LNCAP (cell line): ENCODE data around the gene TLE4.

Source experiments
- TF ChIP-seq, protein P1 (sequence below): fragments of 450-650 bp; IDR thresholded peaks from 2 replicates; pipeline ENCODE4 v1.5.1; 2017; ENCODE audit warnings: mild to moderate bottlenecking

Gene TLE4

DNA sequence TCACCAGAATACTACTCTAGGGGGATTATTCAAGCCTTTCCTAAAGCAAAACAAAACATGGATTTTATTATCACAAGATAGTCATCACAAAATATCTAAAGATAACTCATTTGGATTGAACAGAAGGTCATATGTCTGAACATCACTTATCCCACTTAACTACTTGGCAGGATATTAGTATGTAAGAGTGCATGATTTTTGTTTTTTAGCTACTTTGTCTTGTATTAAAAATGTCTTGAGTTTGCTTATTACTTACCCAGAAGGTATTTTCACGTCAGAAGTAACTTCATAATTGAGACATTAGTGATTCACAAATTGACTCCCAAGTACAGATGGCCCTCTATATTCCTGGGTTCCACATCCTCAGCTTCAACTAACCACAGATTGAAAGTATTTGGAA lies 113.8 kb downstream of the TLE4 start:
- TF ChIP-seq, protein P1, sequence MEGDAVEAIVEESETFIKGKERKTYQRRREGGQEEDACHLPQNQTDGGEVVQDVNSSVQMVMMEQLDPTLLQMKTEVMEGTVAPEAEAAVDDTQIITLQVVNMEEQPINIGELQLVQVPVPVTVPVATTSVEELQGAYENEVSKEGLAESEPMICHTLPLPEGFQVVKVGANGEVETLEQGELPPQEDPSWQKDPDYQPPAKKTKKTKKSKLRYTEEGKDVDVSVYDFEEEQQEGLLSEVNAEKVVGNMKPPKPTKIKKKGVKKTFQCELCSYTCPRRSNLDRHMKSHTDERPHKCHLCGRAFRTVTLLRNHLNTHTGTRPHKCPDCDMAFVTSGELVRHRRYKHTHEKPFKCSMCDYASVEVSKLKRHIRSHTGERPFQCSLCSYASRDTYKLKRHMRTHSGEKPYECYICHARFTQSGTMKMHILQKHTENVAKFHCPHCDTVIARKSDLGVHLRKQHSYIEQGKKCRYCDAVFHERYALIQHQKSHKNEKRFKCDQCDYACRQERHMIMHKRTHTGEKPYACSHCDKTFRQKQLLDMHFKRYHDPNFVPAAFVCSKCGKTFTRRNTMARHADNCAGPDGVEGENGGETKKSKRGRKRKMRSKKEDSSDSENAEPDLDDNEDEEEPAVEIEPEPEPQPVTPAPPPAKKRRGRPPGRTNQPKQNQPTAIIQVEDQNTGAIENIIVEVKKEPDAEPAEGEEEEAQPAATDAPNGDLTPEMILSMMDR, result no peak

DNA sequence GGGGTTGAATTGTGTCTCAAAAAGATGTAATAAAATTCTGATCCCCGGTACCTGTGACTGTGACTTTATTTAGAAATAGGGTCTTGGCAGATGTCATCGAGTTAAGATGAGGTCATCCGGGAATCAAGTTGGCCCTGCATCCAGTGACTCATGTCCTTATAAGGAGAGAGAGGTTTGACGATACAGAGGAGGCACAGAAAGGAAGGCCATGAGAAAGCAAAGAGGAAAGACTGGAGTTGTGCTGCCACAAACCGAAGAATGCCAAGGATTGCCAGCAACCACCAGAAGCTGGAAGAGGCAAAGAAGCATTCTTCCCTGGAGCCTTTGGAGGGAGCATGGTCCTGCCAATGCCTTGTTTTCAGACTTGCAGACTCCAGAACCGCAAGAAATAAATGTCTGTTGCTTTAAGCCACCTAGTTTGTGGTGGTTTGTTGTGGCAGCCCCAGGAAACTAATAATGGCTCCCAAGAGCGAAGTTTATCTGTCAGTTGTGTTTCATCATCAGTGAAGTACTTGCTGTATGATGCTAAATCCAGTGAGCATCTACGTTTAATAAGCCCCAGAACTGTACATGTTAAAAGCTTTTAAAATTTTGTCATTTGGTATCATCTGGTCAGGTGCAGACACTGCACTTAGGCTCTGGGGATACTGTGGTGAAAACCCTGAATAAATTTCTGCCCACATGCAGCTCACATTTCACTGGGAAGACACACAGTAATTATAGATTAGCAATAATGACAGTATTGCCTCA lies 114.8 kb downstream of the TLE4 start:
- TF ChIP-seq, protein P1, result no peak

DNA sequence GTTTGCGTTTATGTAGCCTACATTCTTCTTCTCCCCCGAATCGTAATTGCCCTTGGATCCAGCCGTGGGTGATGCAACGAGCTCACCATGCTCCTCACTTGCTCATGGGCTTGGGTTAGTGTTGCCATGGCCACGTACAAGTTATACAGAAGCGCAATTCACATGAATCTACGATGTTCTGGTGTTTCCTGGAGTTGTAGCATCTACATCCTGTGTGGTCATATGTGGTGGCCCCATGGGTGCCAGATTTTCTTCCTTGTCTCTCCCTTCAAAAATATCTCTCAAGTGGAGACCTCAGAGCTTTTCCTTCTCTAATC lies 115.3 kb downstream of the TLE4 start:
- TF ChIP-seq, protein P1, result no peak

DNA sequence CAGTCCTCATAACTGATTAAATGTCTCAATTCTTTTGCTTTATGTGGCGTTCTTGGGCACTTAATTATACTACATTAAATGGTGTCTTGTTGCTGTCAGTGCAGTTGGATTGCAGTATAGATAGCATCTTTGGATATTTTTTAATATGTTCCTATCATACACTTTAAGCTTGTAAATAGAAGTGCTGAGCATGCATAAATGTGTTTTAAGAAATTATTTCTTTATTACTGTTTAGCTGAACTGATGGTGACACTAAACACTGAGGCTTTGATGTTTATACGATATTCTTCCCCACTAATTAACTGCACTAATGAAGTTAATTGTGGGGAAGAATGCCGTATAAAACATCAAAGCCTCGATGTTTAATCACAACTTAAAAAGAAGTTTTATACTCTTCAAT lies 116.6 kb downstream of the TLE4 start:
- TF ChIP-seq, protein P1, result no peak

DNA sequence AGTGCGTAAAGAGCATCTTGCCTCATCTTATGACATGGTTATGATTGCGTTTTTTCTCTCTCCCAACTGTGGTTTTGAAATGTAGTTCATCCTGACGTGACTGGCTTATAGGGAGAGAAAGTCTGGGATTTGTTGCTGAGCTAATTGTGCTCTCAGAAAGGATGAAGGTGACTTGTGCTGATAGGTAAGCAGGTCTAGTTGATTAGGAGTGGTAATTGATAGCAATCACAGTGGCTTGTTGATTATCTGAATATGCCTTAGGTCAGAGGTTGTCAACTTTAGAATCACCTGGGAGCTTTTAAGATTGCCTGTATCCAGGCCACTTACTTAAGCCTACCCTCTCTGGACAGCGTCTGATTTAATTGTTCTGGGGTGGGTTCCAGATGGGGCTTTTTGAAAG lies 117.8 kb downstream of the TLE4 start:
- TF ChIP-seq, protein P1, result no peak

DNA sequence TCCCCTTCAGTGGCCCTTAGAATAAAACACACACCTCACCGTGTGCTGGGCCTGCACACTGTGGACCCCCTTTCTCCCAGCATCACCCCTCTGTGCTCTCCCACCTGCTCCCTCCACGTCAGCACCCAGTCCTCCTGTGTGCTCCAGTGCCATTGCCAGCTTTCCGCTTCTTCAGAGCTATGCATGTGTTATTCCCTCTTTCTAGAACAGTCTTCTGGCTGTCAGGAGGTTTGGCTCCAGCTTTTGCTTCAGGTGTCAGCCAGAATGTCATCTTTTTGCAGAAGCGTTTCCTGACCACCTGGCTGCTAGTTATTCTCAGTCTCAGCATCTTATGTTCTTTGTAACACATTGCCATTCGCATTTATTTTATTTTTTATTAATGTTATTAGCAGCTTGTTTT lies 119.7 kb downstream of the TLE4 start:
- TF ChIP-seq, protein P1, result no peak

DNA sequence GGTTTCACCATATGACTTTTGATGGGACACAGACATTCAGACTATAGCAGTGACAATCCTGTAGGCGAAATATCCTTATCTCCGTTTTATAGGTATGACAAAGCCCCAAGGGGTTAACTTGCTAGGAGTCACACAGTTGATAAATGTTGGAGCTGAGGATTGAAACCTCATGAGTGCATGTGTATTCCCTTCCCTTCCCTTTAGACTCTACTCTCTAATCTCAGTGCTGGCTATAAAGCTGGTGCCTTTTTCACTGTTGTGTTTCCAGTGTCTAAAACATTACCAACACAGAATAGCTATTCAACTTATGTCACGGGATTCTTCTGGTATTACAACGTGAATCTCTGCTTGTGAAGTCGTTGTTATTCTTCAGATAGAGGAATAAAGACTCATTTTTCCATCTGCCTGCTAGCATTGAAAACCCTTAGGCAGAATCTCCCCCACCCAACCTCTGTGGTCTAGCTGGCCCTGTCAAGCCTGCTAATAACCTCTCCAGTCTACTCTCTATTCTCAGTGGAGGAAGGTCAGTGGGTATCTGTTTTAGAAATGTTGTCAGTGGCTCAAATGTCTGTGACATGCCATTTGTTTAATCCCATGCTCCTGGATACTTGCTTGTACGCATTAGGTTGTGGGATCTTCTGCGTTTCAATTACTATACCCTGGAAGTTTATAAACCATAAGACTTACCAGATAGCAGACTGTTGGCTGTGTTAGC lies 121.2 kb downstream of the TLE4 start:
- TF ChIP-seq, protein P1, result no peak
